Uterus (tissue), 2 donors: ENCODE measurements around the gene CSNK2B.

Experiments used
- CTCF ChIP-seq, 4 experiments: fragments of 200-600 bp in 2 of 4; fragments of 450-650 bp in 2 of 4; sonication (generic) in 2 of 4; IDR thresholded peaks; one replicate each; pipeline ENCODE4 v1.5.1; 2016 to 2019; ENCODE audit warnings: antibody characterized with exemption in 4 of 4, mild to moderate bottlenecking in 2 of 4, moderate library complexity in 1 of 4
- POLR2A ChIP-seq, 2 donors: fragments of 450-650 bp; IDR thresholded peaks; one replicate each; pipeline ENCODE4 v1.6.1; 2016; ENCODE audit warnings: antibody characterized with exemption in 2 of 2, mild to moderate bottlenecking in 1 of 2, moderate library complexity in 1 of 2

- TF ChIP-seq CTCF (IDR thresholded peaks at IDR 0.05) (no peak), POLR2A (IDR thresholded peaks at IDR 0.05) (no peak)
Observed at GRCh38 chr6:31691078-31691463, 25.2 kb downstream of the CSNK2B start.
